SK-N-SH (cell line): ENCODE data around the gene TSFM.

Source experiments
- FOXM1 ChIP-seq: IDR thresholded peaks from 2 replicates; pipeline ENCODE4 v1.4.0; 2012; ENCODE audit warnings: low read depth, mild to moderate bottlenecking
- NFIC ChIP-seq: IDR thresholded peaks from 2 replicates; pipeline ENCODE4 v1.4.0; 2012; ENCODE audit warnings: borderline replicate concordance
- SMC3 ChIP-seq: IDR thresholded peaks from 2 replicates; pipeline ENCODE4 v1.6.1; 2012; ENCODE audit warnings: low read depth, low read length, improper control_type of control experiment
- TAF1 ChIP-seq: IDR thresholded peaks from 2 replicates; pipeline ENCODE4 v1.6.1; 2012; ENCODE audit warnings: low read depth, mild to moderate bottlenecking, low read length, moderate library complexity, borderline replicate concordance
- YY1 ChIP-seq: IDR thresholded peaks from 2 replicates; pipeline ENCODE4 v1.4.0; 2012; ENCODE audit warnings: low read depth, mild to moderate bottlenecking
- TF ChIP-seq, protein P1 (sequence below): fragments of 200-600 bp; sonication (generic); IDR thresholded peaks from 2 replicates; pipeline ENCODE4 v1.6.1; 2017; ENCODE audit warnings: antibody characterized with exemption, mild to moderate bottlenecking, moderate library complexity
- TF ChIP-seq, protein P2 (sequence below): IDR thresholded peaks from 2 replicates; pipeline ENCODE4 v1.6.1; 2012; ENCODE audit warnings: mild to moderate bottlenecking, low read depth, low read length, moderate library complexity

DNA sequence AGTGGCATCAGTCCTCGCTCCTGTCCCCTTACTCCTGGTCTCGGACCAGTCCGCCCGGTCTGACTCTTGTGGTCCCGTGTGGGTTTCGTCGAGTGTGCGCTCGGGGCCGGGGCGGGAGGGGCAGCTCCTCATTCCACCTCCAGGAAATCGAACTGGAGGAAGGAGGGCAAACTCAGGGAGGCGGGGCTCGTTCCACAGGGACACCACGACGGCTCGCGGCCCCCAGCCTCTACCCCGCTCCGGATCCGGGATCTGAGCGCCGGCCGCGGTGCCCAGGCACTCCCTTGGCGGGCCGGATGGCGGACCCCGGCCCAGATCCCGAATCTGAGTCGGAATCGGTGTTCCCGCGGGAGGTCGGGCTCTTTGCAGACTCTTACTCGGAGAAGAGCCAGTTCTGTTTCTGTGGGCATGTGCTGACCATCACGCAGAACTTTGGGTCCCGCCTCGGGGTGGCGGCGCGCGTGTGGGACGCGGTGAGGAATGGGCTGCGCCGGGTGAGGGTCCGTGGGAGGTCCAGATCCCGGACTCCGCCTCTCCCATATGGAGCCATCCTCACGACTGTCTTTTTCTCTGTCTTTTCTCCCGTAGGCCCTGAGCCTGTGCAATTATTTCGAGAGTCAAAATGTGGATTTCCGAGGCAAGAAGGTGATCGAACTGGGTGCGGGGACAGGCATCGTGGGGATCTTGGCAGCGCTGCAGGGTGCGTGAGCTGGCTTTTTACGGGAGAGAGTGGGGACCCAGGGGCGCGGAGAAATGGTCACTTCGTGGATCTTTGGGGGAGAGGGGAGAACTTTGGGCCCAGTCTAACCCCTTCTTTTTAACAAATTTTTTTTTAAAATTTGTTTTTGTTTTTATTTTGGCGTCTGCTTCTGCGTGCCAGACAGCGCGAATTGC, 9.9 kb upstream of the TSFM start, which contains the start of gene EEF1AKMT3:
- TF ChIP-seq, protein P1, sequence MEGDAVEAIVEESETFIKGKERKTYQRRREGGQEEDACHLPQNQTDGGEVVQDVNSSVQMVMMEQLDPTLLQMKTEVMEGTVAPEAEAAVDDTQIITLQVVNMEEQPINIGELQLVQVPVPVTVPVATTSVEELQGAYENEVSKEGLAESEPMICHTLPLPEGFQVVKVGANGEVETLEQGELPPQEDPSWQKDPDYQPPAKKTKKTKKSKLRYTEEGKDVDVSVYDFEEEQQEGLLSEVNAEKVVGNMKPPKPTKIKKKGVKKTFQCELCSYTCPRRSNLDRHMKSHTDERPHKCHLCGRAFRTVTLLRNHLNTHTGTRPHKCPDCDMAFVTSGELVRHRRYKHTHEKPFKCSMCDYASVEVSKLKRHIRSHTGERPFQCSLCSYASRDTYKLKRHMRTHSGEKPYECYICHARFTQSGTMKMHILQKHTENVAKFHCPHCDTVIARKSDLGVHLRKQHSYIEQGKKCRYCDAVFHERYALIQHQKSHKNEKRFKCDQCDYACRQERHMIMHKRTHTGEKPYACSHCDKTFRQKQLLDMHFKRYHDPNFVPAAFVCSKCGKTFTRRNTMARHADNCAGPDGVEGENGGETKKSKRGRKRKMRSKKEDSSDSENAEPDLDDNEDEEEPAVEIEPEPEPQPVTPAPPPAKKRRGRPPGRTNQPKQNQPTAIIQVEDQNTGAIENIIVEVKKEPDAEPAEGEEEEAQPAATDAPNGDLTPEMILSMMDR: no peak
- TF ChIP-seq NFIC: no peak
- TF ChIP-seq FOXM1: no peak
- TF ChIP-seq SMC3: no peak
- TF ChIP-seq YY1: no peak
- TF ChIP-seq TAF1: no peak
- TF ChIP-seq, protein P2, sequence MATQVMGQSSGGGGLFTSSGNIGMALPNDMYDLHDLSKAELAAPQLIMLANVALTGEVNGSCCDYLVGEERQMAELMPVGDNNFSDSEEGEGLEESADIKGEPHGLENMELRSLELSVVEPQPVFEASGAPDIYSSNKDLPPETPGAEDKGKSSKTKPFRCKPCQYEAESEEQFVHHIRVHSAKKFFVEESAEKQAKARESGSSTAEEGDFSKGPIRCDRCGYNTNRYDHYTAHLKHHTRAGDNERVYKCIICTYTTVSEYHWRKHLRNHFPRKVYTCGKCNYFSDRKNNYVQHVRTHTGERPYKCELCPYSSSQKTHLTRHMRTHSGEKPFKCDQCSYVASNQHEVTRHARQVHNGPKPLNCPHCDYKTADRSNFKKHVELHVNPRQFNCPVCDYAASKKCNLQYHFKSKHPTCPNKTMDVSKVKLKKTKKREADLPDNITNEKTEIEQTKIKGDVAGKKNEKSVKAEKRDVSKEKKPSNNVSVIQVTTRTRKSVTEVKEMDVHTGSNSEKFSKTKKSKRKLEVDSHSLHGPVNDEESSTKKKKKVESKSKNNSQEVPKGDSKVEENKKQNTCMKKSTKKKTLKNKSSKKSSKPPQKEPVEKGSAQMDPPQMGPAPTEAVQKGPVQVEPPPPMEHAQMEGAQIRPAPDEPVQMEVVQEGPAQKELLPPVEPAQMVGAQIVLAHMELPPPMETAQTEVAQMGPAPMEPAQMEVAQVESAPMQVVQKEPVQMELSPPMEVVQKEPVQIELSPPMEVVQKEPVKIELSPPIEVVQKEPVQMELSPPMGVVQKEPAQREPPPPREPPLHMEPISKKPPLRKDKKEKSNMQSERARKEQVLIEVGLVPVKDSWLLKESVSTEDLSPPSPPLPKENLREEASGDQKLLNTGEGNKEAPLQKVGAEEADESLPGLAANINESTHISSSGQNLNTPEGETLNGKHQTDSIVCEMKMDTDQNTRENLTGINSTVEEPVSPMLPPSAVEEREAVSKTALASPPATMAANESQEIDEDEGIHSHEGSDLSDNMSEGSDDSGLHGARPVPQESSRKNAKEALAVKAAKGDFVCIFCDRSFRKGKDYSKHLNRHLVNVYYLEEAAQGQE: no peak
